HG02973 (cell line): ENCODE data around the gene FKBP1A.
"Not testable (repeated sequence)": the region's sequence is repeated elsewhere in the genome, so short reads cannot be mapped to it uniquely, and the experiment has no call there.

Experiments
- ATAC-seq: cut with Tn5 transposase; IDR thresholded peaks from one replicate; pipeline ENCODE4 v1.9.1; 2021; ENCODE audit warnings: moderate library complexity; ENCODE audit not compliant: unreplicated experiment

The FKBP1A gene

DNA sequence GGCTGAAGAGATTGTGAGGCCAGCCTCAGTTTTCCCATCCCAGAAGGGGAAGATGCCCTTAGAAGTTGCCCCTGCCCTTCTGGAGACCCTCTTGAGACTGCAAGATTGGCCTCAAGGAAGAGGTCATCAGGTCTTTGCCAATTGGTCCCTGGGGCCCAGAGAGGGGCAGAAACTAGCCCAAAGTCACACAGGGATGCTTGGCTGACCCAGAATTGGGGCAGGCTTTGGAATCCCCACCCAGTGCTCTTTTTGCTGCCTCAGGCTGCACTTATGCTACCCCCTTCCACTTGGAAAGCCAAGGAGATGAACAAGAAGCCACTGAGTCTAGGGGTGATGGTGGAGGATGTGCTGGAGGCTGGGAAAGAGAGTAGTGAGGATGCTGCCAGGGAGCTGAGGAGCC is 24.9 kb upstream of the FKBP1A start:
- ATAC-seq: no peak

DNA sequence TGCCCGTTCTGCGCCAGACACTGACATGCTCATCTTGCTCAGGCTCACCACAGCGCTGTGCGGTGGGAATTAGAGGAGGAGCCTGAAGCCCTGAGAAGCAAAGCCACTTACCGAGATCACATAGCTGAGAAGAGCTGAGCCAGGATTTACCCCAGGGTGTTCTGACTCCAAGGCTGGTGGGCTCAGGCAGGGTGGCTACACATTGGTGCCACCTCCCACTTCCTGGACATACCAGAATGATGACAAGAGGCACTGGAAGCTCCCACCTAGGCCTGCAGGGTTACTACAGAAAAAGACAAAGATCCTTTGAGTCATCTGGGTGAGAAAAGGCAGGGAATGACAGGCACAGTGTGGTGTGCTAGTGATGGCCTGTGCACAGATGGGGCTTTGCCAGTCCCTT is 24.4 kb upstream of the FKBP1A start:
- ATAC-seq: no peak

DNA sequence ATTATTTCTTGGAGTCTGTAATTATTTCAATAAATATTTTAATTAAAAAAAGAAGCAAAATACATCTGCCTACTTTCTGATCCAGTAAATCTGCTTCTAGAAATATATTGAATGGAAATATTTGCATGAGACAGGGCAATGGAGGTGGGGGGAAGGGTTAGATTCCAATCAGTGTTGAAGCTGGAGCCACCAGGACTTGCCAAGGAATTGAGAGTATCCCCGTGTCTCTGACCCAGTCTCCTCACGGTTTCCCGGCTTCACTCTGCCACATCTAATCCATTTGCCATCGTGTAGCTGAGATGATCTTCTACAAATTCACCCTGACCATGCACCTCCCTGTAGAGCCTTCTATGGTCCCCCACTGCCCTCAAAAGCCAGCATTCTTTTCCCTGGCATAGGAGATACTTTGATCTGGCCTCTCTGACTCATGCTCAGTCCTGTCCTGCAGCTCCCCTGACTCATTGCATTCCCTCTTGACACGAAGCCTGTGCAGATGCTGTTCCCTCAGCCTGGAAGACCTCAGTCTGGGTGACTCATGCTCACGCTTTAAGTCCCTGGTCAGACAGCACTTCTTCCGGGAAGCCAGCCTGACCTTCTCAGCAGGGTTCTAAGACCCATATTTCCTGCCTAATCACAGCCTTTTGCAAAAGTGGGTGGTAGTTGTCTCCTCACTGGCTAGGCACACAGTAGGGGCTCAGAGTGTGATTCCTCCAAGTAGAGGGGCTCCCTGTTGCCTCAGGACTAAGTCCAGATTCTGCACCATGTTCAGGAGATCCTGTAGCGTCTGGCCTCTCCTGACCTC is 23.0 kb upstream of the FKBP1A start:
- no peak for ATAC-seq

DNA sequence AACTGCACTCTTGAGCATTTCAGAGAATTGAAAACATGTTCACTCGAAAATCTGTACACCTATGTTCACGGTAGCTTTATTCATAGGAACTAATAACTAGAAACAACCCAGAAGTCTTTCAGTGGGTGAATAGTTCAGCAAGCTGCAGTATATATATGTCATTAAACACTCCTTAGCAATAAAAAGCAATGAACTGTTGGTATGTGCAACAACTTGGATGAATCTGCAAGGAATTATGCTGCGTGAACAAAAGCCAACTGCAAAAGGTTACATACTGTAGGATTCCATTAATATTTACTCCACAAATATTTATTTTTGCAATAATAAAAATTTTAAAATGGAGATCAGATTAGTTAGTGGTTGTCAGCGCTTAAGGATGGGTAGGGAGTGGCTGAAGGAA is 22.1 kb upstream of the FKBP1A start:
- ATAC-seq: no peak

DNA sequence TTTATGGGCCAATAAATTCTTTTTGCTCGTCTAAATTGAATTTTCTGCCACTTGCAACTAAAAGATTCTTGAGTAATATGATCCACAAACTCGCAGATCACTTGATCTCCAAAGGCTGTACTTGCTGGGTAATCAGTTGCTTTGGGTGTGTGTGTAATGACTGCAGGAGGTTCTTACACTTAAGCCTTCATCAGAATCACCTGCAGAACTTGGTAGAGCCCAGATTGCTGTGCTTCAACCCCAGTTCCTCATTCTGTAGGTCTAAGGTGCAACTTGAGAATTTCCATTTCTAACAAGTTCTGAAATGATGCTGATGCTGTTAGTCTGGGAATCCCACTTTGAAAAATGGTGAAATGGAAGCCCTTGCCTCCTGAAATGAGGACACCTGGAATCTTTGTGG is 12.9 kb upstream of the FKBP1A start:
- ATAC-seq: no peak

DNA sequence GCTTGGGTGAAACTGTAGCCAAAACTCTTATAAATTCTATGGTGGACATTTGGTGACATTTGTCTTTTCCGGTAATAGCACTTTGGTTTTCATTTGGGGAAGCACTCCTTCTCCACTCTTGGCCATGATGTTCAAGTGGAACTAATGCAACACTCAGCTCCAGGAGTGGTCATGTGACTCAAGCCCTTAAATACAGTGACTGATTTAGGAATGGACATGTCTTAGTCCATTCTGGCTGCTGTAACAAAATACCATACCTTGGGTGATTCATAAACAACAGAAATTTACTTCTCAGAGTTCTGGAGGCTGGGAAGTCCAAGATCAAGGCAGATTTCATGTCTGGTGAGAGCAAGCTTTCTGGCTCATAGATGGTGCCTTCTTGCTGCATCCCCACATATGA is 10.8 kb upstream of the FKBP1A start:
- ATAC-seq: no peak

DNA sequence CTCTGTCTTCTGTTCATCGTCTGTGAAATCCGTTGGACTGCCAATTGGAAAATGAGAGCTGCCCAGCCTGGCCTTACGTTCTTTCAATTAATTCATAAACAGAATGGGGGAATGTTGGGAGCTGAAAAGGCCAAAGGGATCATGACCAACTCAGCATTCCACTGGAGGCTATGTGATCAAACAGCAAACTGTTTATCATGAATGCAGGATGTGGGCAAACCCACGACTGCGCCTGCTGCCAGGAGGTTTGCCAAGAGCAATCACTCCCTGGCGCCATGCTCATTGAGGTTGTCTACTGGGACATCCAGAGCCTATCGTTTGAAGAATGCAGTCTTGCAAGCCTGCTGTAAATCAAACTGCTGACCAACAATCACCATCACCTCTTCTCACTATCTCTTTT is 9.3 kb upstream of the FKBP1A start:
- no peak for ATAC-seq

DNA sequence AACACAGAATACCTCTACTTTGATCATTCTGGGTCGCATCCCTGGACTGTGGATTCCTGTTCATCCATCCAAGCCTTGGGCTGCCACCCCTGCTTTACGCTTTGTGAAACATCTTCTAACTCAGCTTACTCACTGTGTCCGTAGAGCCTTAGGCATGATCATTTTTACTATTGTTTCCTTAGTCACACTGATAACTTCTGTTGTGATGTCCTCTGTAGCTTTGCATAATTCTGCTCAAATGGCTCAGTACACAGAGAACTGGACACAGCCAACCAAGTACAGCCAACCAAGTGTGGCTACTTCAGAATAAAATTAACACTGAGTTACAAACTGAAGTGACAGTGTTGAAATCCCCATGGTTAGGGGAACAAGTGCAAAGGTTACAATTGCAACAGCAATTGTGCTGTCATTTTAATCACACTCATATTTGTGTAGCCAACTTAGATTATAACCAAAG is 8.6 kb upstream of the FKBP1A start:
- ATAC-seq: no peak

DNA sequence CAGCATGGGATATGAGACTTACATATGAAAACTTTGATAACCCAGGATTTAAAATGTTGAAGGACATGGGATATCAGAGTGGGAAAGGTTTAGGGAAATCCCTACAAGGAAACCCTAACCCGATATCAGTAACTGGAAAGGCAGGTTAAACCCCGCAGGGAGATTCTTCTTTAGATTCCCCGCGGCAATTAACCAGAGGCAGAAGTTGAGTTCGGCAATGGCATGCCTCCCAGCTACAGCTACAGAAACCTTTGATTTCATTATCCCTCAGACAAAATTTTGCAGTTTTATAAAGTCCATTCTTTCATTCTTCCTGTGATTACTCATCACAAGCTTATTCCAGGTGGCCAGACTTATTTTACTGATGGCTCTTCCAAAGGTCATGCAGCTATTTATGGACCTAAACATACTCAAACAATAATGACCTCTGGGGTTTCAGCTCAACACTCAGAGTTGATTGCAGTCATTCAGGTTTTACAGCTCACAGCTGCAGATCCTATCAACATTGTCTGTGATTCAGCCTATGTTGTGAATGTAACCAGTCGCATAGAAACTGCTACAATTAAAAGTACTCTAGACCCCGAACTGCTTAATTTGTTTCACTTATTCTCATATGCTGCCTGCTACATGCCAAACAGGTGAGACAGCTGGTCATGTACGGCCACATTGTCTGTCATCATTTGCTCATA is 7.0 kb upstream of the FKBP1A start:
- ATAC-seq: not testable (repeated sequence)

DNA sequence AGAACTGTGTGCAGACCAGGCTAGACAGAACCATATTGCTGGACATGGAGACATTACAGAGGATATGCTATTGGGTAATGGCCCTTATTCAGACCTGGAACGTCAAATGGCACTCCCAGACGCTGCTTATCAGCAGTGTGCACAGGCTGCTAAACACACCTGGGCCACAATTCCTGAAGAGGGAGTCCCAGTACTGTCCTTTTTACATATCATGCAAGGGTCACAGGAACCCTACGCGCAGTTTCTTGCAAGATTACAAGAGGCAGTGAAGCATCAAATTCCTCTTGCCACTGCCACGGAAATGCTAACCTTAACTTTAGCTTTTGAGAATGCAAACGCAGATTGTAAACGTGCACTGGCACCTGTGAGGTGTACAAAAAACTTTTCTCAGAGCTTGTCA is 5.3 kb upstream of the FKBP1A start:
- ATAC-seq: not testable (repeated sequence)

DNA sequence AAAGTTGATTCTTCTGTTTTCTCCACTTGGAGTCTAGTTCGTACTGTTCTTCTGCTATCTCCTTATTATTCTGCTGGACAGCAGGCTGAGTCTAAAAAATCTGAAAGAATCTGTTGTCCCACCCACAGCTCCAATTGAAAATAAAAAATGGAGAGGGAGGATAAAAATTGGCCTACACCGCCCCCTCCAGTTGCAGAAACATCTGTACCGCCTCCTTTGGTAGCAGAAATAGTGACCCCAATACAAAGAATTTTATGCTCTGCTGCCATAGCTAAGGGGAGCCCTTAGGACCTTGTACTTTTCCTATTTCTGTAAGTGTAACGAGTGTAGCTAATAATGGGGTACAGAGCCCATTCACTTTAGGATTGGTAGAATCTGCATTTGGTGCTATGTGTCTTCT is 4.9 kb upstream of the FKBP1A start:
- ATAC-seq: no peak

DNA sequence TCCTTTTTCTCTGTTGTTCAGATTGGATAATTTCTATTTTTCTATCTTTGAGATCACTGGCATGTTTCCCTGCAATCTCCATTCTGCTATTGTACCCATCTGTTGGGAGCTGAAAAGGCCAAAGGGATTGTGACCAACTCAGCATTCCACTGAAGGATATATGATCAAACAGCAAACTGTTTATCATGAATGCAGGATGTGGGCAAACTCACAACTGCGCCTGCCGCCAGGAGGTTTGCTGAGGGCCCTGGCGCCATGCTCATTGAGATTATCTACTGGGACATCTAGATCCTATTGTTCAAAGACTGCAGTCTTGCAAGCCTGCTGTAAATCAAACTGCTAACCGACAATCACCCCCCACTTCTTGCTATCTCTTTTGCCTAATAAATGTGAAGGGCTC is 3.8 kb upstream of the FKBP1A start:
- ATAC-seq: no peak

DNA sequence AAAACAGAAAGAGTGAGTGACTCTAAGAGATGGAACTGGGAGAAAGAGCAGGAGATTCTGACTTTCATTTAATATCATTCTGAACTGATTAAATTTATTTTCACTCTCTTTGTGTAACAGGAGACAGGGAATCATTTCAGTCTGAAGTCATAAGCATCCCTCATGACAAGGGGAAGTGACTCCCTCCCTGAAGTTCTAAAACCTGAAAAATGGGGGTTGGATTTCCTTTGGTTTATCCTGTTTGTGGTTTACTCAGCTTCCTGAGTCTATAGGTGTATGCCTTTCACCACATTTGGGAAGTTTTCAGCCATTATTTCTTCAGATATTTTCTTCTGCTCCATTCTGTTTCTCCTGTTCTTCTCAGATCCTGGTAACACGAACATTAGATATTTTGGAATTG is 3.4 kb upstream of the FKBP1A start:
- no peak for ATAC-seq

DNA sequence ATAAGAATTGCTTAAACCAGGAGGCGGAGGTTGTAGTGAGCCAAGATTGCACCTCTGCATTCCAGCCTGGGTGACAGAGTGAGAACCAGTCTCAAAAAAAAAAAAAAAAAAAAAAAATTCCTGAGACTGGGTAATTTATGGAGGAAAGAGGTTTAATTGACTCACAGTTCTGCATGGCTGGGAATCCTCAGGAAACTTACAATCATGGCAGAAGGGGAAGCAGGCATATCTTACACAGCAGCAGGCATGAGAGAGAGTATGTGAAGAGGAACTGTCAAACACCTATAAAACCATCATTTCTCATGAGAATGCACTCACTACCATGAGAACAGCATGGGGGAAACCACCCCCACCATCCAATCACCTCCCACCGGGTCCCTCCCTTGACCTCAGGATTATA is 1.8 kb upstream of the FKBP1A start:
- ATAC-seq: no peak

DNA sequence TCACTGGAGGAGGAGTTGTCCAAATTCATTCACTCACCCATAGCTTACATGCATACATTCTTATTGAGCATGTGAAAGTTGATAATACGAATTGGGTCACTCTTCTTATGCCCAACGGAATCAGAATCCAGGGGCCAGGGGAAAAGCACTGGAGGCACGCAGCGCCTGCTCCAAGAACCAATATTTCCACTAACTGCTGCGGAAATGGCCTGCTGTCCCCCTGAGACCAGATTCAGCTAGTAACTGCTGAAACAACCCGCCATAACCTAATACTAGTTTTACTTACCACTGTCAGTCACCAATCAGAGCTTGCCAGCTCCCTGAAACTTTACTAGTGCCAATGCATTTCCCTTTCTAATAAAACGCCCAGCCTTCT is 641 bp upstream of the FKBP1A start:
- no peak for ATAC-seq

DNA sequence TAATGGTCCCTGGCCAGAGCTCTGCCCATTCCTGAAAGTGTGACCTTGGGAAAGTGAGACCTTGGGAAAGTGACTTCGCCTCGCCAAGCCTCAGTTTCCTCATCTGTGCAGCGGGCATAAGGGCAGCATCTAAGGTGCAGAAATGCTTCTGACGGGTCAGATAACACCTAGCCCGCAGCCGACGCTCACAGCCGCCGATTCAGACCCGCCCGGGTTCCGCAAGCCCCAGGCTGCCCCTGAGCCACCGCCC is 486 bp downstream of the FKBP1A start:
- ATAC-seq: peak; percentile 20

DNA sequence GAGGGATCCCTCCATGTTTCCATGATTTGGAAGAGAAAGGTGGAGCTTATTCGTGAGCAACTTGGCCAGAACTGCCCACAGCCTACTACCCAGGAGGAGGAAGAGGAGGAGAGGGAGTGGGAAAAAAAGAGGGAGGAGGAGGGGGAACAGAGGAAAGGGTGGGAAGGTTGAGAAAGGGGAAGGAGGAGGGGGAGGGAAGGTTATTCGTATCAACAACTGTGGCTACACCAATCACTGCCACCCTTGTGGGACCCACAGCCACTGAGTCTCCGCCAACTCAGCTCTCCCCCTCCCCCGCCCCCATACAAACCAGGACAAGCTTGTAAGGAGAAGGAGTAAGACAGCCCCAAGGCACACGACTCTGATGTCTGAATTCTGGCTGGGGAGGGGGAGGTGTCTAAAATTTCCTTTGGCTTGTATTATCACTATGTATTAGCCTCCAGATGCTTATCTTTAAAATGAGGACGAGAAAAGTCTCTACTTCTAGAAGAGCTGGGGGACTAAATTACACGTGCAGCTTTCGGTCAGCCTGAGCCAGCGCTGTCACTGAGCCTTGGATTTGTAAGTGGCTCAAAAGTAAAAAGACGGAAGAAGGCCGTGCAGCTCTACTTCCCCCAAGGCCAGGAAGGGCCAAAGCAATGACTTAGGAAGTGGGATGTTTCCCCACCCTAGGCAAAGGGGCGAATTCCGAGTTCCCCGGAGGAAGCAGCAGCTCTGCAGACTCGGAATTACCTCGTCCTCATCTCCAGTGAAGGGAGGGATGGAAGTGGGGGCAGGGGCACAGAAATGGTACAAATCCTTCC is 1.0 kb downstream of the FKBP1A start:
- ATAC-seq: no peak

DNA sequence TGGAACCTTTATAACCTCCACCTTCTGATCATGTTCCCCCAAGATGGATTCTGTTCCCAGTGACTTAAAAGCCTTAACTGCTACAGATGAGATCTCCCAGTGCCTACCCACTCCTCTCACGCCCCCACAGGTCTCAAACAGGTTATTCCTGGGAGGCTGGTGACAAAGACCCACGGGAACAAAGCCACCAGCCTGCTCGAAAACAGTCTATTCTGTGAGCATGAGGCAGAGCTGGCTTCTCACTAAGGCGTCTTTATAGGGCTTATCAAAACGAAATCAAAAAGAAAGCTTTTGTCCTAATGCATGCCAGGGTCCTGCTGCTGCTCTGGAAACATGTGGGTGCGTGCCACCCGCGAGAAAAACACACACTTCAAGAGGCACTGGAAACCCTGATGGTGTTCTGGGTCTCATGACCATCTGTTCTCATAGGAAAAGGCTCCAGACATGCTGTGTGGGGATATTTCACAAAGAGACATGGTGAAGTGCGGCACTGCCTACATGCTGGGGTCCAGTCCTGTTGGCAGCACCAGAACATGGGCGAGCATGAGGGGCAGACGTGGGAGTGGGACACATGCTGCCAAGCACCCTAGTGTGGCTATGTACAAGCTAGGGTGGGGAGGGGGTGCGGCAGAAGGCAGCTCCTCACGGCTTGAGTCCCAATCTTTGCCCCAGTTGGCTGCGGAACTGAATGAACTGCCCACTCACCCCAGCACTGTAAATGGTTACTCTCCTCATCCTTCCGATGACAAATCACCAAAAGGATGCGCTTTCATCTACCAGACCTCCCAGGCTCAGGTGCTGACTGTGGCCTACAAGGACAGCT is 2.1 kb downstream of the FKBP1A start:
- no peak for ATAC-seq

DNA sequence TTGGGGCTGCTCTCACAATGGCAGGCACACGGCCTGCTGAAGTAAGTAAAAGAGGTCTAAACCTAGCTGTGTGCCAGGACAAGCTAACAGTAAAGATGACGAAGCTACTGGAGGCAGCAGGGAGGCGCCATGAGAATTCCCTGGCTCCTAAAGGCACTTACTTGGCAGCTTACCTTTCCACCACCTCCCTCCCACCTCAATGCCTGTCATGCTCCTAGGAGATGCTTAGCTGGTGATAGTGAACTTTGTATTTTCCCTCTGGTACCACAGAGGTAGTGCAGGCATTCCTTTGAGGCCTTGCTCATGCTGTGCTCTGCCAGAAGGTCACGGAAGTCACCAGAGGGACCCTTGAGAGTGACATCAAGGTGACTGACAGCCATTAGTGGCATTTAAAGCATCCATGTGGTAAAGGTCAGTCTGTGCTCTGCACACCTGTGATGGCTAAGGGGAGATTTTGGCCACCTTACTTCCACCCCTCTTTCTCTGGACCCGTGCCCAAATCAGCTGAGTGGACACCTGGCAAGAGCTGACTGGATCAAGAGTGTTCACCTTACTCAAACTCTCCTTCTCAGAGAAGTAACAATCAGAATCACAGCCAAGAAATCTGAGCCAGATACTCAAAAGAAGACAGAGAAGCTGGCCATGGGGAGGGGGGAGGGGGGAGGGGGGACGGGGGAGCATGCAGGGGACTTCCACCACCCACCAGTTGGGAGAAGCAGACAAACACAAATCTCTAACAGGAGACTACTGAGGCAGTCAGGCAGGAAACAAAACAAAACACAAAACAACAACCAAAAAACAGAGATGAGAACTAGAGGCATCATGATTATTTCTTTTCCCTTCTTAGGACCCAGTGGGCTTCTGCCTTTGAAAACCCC is 2.9 kb downstream of the FKBP1A start:
- ATAC-seq: no peak

DNA sequence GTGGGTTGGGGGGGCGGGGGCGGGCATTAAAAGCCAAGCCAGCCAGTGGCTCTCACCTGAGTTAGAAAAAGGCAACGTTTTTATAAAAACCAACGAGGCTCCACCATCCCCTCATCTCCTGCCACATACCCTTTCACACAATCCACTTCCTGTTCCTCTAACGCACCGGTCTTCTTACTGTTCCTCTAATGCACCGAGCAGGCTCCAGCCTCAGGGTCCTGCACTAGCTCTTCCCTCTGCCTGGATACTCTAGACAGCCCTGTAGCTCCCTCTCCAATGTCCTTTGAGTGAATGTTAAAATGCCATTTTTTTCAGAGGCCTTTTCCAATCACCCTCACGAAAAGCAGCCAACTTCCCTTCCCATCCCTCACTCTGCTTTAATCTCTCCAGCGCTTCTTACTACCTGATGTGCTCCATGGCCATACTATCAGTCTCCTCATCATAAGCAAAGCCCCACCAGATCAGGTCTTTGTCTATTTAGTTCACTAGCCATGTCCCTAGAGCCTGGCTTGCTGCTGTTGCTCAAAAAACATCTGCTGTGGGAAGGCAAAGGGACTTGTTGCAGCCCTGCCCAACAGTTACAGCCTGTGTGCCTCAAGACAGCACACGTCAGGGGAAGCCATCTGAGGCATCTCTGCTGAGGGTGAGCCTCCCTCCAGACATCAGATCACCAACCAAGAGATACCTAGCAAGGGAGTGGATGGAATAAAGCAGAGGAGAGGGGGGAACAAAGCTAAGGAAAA is 3.9 kb downstream of the FKBP1A start:
- no peak for ATAC-seq
